Measurements from ENCODE around the gene VPS45. TPM values are rescaled to one million over a fixed set of nuclear protein-coding genes. Genes with fewer than 3 reads are reported as not detected.

The VPS45 gene
- total and polyA plus RNA-seq, 2 of the 4 experiments (the other 2 are of a cell fraction), result 32.4 to 33.3 TPM

DNA sequence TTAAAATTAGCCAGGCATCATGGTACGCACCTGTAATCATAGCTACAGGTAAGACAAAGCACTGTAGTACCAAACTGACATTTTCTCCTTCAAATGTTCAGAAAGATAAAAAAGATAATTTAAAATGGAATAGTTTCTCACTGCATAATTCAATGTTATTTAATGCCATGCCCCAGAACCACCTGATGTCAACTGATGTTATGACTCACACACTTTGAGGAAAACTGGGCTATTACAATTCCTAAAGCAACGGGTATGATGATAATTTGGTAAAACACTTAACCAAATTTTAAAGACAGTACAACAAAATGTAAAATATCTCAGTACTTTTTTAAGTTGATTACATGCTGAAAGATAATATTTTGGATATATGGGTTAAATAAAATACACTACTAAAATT lies 59.2 kb downstream of the VPS45 start:
- CTCF ChIA-PET, result no interaction called here
- no peak for TF ChIP-seq CHD1 (IDR thresholded peaks at IDR 0.05; ENCODE audit: low read depth, low read length)
- TF ChIP-seq MXI1 (IDR thresholded peaks at IDR 0.05; ENCODE audit: borderline replicate concordance, low read depth, low read length), result no peak
- TF ChIP-seq BHLHE40 (IDR thresholded peaks at IDR 0.05; ENCODE audit: low read depth, low read length), result no peak
- TF ChIP-seq, protein P1, sequence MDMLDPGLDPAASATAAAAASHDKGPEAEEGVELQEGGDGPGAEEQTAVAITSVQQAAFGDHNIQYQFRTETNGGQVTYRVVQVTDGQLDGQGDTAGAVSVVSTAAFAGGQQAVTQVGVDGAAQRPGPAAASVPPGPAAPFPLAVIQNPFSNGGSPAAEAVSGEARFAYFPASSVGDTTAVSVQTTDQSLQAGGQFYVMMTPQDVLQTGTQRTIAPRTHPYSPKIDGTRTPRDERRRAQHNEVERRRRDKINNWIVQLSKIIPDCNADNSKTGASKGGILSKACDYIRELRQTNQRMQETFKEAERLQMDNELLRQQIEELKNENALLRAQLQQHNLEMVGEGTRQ (IDR thresholded peaks at IDR 0.05; ENCODE audit: low read depth, low read length), result no peak
- no peak for TF ChIP-seq NFE2L2 (IDR thresholded peaks at IDR 0.05; ENCODE audit: low read depth, low read length)
- TF ChIP-seq SMC3 (IDR thresholded peaks at IDR 0.05; ENCODE audit: low read depth, low read length), result no peak
- no peak for TF ChIP-seq RCOR1 (IDR thresholded peaks at IDR 0.05; ENCODE audit: insufficient replicate concordance, low read length)
- H3K4me1 ChIP-seq (ENCODE audit: control insufficient read depth, insufficient read depth, low read length), result peaks cover 2% of the 10 kb centered on the region
- no peak overlapping the region for H3K27ac ChIP-seq (ENCODE audit: insufficient read depth, low read length)
- H2AFZ ChIP-seq (replicated peaks; ENCODE audit: low read length, poor library complexity), result no peak overlapping the region
- BruUV-seq (replicated peaks), result no TSS peak
- H2BK20ac ChIP-seq (ENCODE audit: low read depth, low read length), result no peak overlapping the region
- in situ Hi-C loops (cut with MboI; ENCODE audit: low sequenced_read_pairs) (no loop called here), intact Hi-C loops (cut with micrococcal nuclease) (no loop called here), dilution Hi-C loops (cut with HindIII; ENCODE audit: low sequenced_read_pairs, unreplicated experiment) (no loop called here)
- H4K20me1 ChIP-seq (ENCODE audit: insufficient read depth, low read length), result no peaks in the 10 kb centered on the region
- H3K9me1 ChIP-seq (ENCODE audit: insufficient read depth, low read length), result 0 out of 2 replicates have a peak, but pooled peaks cover 4% of the 10 kb centered on the region
- H2AK9ac ChIP-seq (replicated peaks; ENCODE audit: low read depth, low read length, poor library complexity), result no peak overlapping the region
- no peak overlapping the region for H2BK15ac ChIP-seq (ENCODE audit: low read depth, low read length)
- H2AK5ac ChIP-seq (ENCODE audit: low read depth, low read length), result no peak overlapping the region
- H3K56ac ChIP-seq (ENCODE audit: extremely low read depth, insufficient read depth, low read length), result no peak overlapping the region
- no peak overlapping the region for H3K4ac ChIP-seq (ENCODE audit: low read depth, low read length)
- H3K27me3 ChIP-seq (ENCODE audit: control insufficient read depth, insufficient read depth, low read length), result no peaks in the 10 kb centered on the region
- no peak overlapping the region for H4K5ac ChIP-seq (ENCODE audit: low read depth, low read length)
- WGBS, 2 experiments (ENCODE audit: extremely low coverage in 2 of 2, insufficient read length in 1 of 2), result no CpG with 5 or more reads among the region's 2 CpGs
- no peak overlapping the region for H3K4me2 ChIP-seq (ENCODE audit: low read depth, low read length)
- H3K9ac ChIP-seq (ENCODE audit: low read depth, low read length), result no peak overlapping the region
- H3K18ac ChIP-seq (ENCODE audit: low read depth, low read length), result no peak overlapping the region
- no peaks in the 10 kb centered on the region for H3K9me3 ChIP-seq (ENCODE audit: control insufficient read depth, insufficient read depth, low read length)
- H3K36me3 ChIP-seq (ENCODE audit: control insufficient read depth, insufficient read depth, low read length), result peaks cover 5% of the 10 kb centered on the region; the same call in 1 of the 2 replicates
- no peak overlapping the region for H3K4me3 ChIP-seq (ENCODE audit: insufficient read depth, low read depth, low read length)
- H3K79me1 ChIP-seq (ENCODE audit: low read depth in 1 of 2, low read length in 2 of 2), result peaks cover 0 to 11% of the 10 kb centered on the region in 2 experiments; a peak in 3 of 4 replicates
- DNase-seq (no peak), ATAC-seq (ENCODE audit: low read depth) (no peak)
- no peak overlapping the region for H3K23ac ChIP-seq (ENCODE audit: low read depth, low read length)
- H3K14ac ChIP-seq (replicated peaks; ENCODE audit: low read depth, low read length), result no peak overlapping the region
- H4K91ac ChIP-seq (ENCODE audit: insufficient read depth, low read depth, low read length), result no peak overlapping the region
- H4K8ac ChIP-seq (ENCODE audit: low read depth in 2 of 2, low read length in 2 of 2), result no peak overlapping the region
- POLR2A ChIA-PET (ENCODE audit: unreplicated experiment), result no interaction called here
- no peak overlapping the region for H2BK120ac ChIP-seq (ENCODE audit: low read depth, low read length)
- no peak overlapping the region for H2BK5ac ChIP-seq (ENCODE audit: low read depth, low read length, poor library complexity, severe bottlenecking)
